ENCODE results near the gene LARP4.
A peak's percentile ranks its signal among the peaks of the same experiment; 100 is the strongest.
"Not testable (repeated sequence)": the region's sequence is repeated elsewhere in the genome, so short reads cannot be mapped to it uniquely, and the experiment has no call there.

The LARP4 gene

GRCh38 chr12:50380761-50381325 is 19.8 kb upstream of the LARP4 start:
- H3K4me3 ChIP-seq (ENCODE audit: low read length) = no peak overlapping the region
- H3K4me1 ChIP-seq (ENCODE audit: control insufficient read depth, insufficient read depth, low read length) = no peaks in the 10 kb centered on the region
- no peaks in the 10 kb centered on the region for H3K36me3 ChIP-seq (ENCODE audit: insufficient read depth, low read length)
- H3K9ac ChIP-seq (ENCODE audit: low read depth, low read length) = no peak overlapping the region
- no peak overlapping the region for H3K4me2 ChIP-seq (ENCODE audit: low read length)
- no peaks in the 10 kb centered on the region for H3K27me3 ChIP-seq (ENCODE audit: control insufficient read depth, insufficient read depth, low read length)
- no peaks in the 10 kb centered on the region for H3K9me3 ChIP-seq (replicated peaks; ENCODE audit: low read length)

GRCh38 chr12:50387487-50387886 is 13.2 kb upstream of the LARP4 start:
- no peak overlapping the region for H3K9ac ChIP-seq (ENCODE audit: low read depth, low read length)
- H3K4me3 ChIP-seq (ENCODE audit: low read length) = no peak overlapping the region
- H3K9me3 ChIP-seq (replicated peaks; ENCODE audit: low read length) = no peaks in the 10 kb centered on the region
- H3K4me2 ChIP-seq (ENCODE audit: low read length) = peak overlapping the region; percentile 37
- H3K27me3 ChIP-seq (ENCODE audit: control insufficient read depth, insufficient read depth, low read length) = no peaks in the 10 kb centered on the region
- peaks cover 27% of the 10 kb centered on the region for H3K4me1 ChIP-seq (ENCODE audit: control insufficient read depth, insufficient read depth, low read length)
- H3K36me3 ChIP-seq (ENCODE audit: insufficient read depth, low read length) = no peaks in the 10 kb centered on the region

GRCh38 chr12:50387972-50388478 is 12.7 kb upstream of the LARP4 start:
- Histone ChIP-seq H3K4me3 (ENCODE audit: low read length) (no peak overlapping the region), H3K4me2 (ENCODE audit: low read length) (peak overlapping the region; percentile 37), H3K9ac (ENCODE audit: low read depth, low read length) (no peak overlapping the region), H3K9me3 (replicated peaks; ENCODE audit: low read length) (no peaks in the 10 kb centered on the region), H3K27me3 (ENCODE audit: control insufficient read depth, insufficient read depth, low read length) (no peaks in the 10 kb centered on the region), H3K4me1 (ENCODE audit: control insufficient read depth, insufficient read depth, low read length) (peaks cover 27% of the 10 kb centered on the region), H3K36me3 (ENCODE audit: insufficient read depth, low read length) (no peaks in the 10 kb centered on the region)

- not testable (repeated sequence) for H3K36me3 ChIP-seq (ENCODE audit: insufficient read depth, low read length); H3K9me3 ChIP-seq (replicated peaks; ENCODE audit: low read length); H3K9ac ChIP-seq (ENCODE audit: low read depth, low read length); H3K4me3 ChIP-seq (ENCODE audit: low read length); H3K4me2 ChIP-seq (ENCODE audit: low read length); H3K27me3 ChIP-seq (ENCODE audit: control insufficient read depth, insufficient read depth, low read length)
- peaks cover 27% of the 10 kb centered on the region for H3K4me1 ChIP-seq (ENCODE audit: control insufficient read depth, insufficient read depth, low read length)
These were observed 11.9 kb upstream of the LARP4 start for GRCh38 chr12:50388793-50389192.

GRCh38 chr12:50390316-50390741 is 10.4 kb upstream of the LARP4 start:
- Histone ChIP-seq H3K4me2 (ENCODE audit: low read length) (peak overlapping the region; percentile 48), H3K9me3 (replicated peaks; ENCODE audit: low read length) (no peaks in the 10 kb centered on the region), H3K36me3 (ENCODE audit: insufficient read depth, low read length) (no peaks in the 10 kb centered on the region), H3K9ac (ENCODE audit: low read depth, low read length) (no peak overlapping the region), H3K27me3 (ENCODE audit: control insufficient read depth, insufficient read depth, low read length) (no peaks in the 10 kb centered on the region), H3K4me3 (ENCODE audit: low read length) (peak overlapping the region; percentile 9), H3K4me1 (ENCODE audit: control insufficient read depth, insufficient read depth, low read length) (peaks cover 27% of the 10 kb centered on the region)

GRCh38 chr12:50394469-50395029 is 6.1 kb upstream of the LARP4 start:
- Histone ChIP-seq H3K4me2 (ENCODE audit: low read length) (no peak overlapping the region), H3K36me3 (ENCODE audit: insufficient read depth, low read length) (no peaks in the 10 kb centered on the region), H3K9ac (ENCODE audit: low read depth, low read length) (no peak overlapping the region), H3K4me3 (ENCODE audit: low read length) (no peak overlapping the region), H3K9me3 (replicated peaks; ENCODE audit: low read length) (no peaks in the 10 kb centered on the region), H3K27me3 (ENCODE audit: control insufficient read depth, insufficient read depth, low read length) (no peaks in the 10 kb centered on the region), H3K4me1 (ENCODE audit: control insufficient read depth, insufficient read depth, low read length) (peaks cover 14% of the 10 kb centered on the region)

- H3K36me3 ChIP-seq (ENCODE audit: insufficient read depth, low read length) = no peaks in the 10 kb centered on the region
- no peaks in the 10 kb centered on the region for H3K27me3 ChIP-seq (ENCODE audit: control insufficient read depth, insufficient read depth, low read length)
- no peaks in the 10 kb centered on the region for H3K9me3 ChIP-seq (replicated peaks; ENCODE audit: low read length)
- H3K4me1 ChIP-seq (ENCODE audit: control insufficient read depth, insufficient read depth, low read length) = peaks cover 5% of the 10 kb centered on the region
- no peak overlapping the region for H3K4me3 ChIP-seq (ENCODE audit: low read length)
- H3K4me2 ChIP-seq (ENCODE audit: low read length) = no peak overlapping the region
- H3K9ac ChIP-seq (ENCODE audit: low read depth, low read length) = no peak overlapping the region
These were observed 3.5 kb upstream of the LARP4 start for GRCh38 chr12:50397117-50397650.

GRCh38 chr12:50398931-50399330 is 1.8 kb upstream of the LARP4 start:
- no peaks in the 10 kb centered on the region for H3K27me3 ChIP-seq (ENCODE audit: control insufficient read depth, insufficient read depth, low read length)
- no peak overlapping the region for H3K4me2 ChIP-seq (ENCODE audit: low read length)
- peaks cover 17% of the 10 kb centered on the region for H3K4me1 ChIP-seq (ENCODE audit: control insufficient read depth, insufficient read depth, low read length)
- H3K36me3 ChIP-seq (ENCODE audit: insufficient read depth, low read length) = no peaks in the 10 kb centered on the region
- H3K9me3 ChIP-seq (replicated peaks; ENCODE audit: low read length) = no peaks in the 10 kb centered on the region
- H3K4me3 ChIP-seq (ENCODE audit: low read length) = no peak overlapping the region
- H3K9ac ChIP-seq (ENCODE audit: low read depth, low read length) = no peak overlapping the region

GRCh38 chr12:50400104-50400637 is 514 bp upstream of the LARP4 start:
- Histone ChIP-seq H3K4me2 (ENCODE audit: low read length) (peak overlapping the region; percentile 82), H3K4me3 (ENCODE audit: low read length) (peak overlapping the region; percentile 94), H3K27me3 (ENCODE audit: control insufficient read depth, insufficient read depth, low read length) (no peaks in the 10 kb centered on the region), H3K36me3 (ENCODE audit: insufficient read depth, low read length) (no peaks in the 10 kb centered on the region), H3K9ac (ENCODE audit: low read depth, low read length) (peak overlapping the region; percentile 94), H3K9me3 (replicated peaks; ENCODE audit: low read length) (no peaks in the 10 kb centered on the region), H3K4me1 (ENCODE audit: control insufficient read depth, insufficient read depth, low read length) (peaks cover 22% of the 10 kb centered on the region)

- H3K9ac ChIP-seq (ENCODE audit: low read depth, low read length) = peak overlapping the region; percentile 94
- H3K36me3 ChIP-seq (ENCODE audit: insufficient read depth, low read length) = no peaks in the 10 kb centered on the region
- H3K27me3 ChIP-seq (ENCODE audit: control insufficient read depth, insufficient read depth, low read length) = no peaks in the 10 kb centered on the region
- H3K4me3 ChIP-seq (ENCODE audit: low read length) = peak overlapping the region; percentile 94
- no peaks in the 10 kb centered on the region for H3K9me3 ChIP-seq (replicated peaks; ENCODE audit: low read length)
- H3K4me2 ChIP-seq (ENCODE audit: low read length) = peak overlapping the region; percentile 82
- H3K4me1 ChIP-seq (ENCODE audit: control insufficient read depth, insufficient read depth, low read length) = peaks cover 22% of the 10 kb centered on the region
These were observed 906 bp downstream of the LARP4 start for GRCh38 chr12:50401500-50402081.

GRCh38 chr12:50402264-50403000 is 1.7 kb downstream of the LARP4 start:
- Histone ChIP-seq H3K9me3 (replicated peaks; ENCODE audit: low read length) (no peaks in the 10 kb centered on the region), H3K4me3 (ENCODE audit: low read length) (peak overlapping the region; percentile 94), H3K4me1 (ENCODE audit: control insufficient read depth, insufficient read depth, low read length) (peaks cover 22% of the 10 kb centered on the region), H3K4me2 (ENCODE audit: low read length) (peak overlapping the region; percentile 82), H3K27me3 (ENCODE audit: control insufficient read depth, insufficient read depth, low read length) (no peaks in the 10 kb centered on the region), H3K36me3 (ENCODE audit: insufficient read depth, low read length) (no peaks in the 10 kb centered on the region), H3K9ac (ENCODE audit: low read depth, low read length) (peak overlapping the region; percentile 94)

All from skeletal muscle satellite cell (primary cell).